Muscle layer of duodenum (tissue), 2 donors: ENCODE measurements around the gene MUC4.

Source experiments
- H3K27ac ChIP-seq: one replicate; pipeline ENCODE4 v1.7.0; 2013; ENCODE audit warnings: mild to moderate bottlenecking, low read length
- H3K27me3 ChIP-seq: one replicate; pipeline ENCODE4 v1.7.0; 2013; ENCODE audit warnings: low read depth, mild to moderate bottlenecking, control low read depth, low read length
- H3K36me3 ChIP-seq, 2 donors: one replicate each; pipeline ENCODE4 v1.7.0; 2013; ENCODE audit warnings: low read length in 2 of 2, control low read depth in 1 of 2, mild to moderate bottlenecking in 1 of 2; ENCODE audit not compliant: insufficient read depth in 2 of 2, control insufficient read depth in 1 of 2
- H3K4me1 ChIP-seq, 2 donors: one replicate each; pipeline ENCODE4 v1.7.0; 2013; ENCODE audit warnings: low read length in 2 of 2, mild to moderate bottlenecking in 2 of 2, control low read depth in 1 of 2, moderate library complexity in 1 of 2; ENCODE audit not compliant: insufficient read depth in 2 of 2, control insufficient read depth in 1 of 2
- H3K4me3 ChIP-seq, 2 donors: one replicate each; pipeline ENCODE4 v1.7.0; 2013; ENCODE audit warnings: low read length in 2 of 2, low read depth in 1 of 2, mild to moderate bottlenecking in 1 of 2
- H3K9me3 ChIP-seq, 2 donors: one replicate each; pipeline ENCODE4 v1.7.0; 2013; ENCODE audit warnings: low read length in 2 of 2, control low read depth in 1 of 2, mild to moderate bottlenecking in 1 of 2; ENCODE audit not compliant: control insufficient read depth in 1 of 2
- donor health status: healthy.

The MUC4 gene

DNA sequence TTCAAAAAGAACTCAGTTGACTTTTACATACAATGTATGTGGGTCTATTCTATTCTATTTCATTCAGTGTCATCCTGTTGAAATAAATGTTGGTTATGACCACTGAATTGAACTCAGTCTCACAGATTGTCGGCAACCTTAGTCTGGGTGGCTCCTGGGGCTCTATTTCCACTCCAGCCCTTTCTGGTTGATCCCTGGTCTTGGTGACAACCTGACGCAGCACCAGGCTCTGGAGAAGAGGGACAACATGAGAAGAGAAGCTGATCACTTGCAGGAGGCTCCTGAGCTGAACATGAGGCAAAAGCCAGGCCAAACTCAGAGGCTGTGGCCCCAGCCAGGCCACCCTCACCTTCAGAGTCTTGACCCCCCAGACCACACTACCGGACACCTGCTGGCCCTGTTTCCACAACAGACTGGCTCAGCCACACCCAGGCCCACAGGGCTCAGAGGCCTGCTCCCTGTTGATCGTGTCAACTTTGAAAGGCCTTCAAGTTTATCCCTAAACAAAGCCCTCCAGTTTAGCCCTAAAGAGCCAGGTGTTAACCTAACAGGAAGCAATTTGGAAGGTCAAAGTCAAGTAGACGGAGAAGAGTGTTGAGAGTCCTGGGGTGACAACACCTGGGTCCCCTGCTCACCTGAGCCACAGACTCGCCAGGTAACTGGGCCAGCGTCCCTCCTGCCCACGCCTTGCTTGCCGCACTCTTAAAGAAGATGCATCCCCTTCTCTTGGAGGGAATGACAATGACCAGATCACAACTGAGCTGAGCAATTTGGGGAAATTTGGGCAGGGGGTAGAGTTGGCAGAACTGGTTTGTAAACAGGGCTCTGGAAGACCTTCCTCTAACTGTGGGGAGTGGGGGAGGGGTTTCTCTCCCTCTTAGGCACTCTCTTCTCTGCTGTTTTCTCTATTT lies 106.4 kb downstream of the MUC4 start:
- no peak overlapping the region for H3K27ac ChIP-seq
- no peaks in the 10 kb centered on the region for H3K4me1 ChIP-seq
- no peak overlapping the region for H3K4me3 ChIP-seq
- peaks cover 4 to 14% of the 10 kb centered on the region in 2 donors for H3K36me3 ChIP-seq
- no peaks in the 10 kb centered on the region for H3K27me3 ChIP-seq
- H3K9me3 ChIP-seq = no peaks in the 10 kb centered on the region

DNA sequence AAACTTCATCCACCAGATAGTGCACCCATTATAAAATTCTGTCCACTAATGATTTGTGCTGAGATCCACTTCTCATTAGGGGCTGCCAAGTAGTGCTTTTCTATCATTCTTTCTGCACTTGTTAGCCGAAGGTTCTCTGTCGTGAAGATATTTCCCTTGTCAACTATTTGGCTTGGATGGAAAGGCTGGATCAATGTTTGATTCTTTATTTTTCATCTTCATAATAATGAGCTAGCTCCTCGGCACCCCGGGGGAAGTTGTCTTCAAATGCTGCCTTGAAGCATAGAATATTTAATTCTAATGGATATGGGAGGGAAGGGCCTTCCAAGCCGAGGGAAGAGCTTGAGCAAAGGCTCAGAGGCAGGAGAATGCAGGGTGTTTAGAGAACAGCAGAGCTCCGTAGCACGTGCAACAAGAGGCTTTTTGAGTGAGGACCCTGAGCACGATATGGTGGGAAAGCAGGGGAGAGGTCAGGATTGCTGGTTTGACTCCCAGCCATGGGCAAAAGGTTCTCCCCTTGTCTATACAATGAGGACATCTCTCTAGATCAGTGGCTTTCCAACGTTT lies 107.2 kb downstream of the MUC4 start:
- no peaks in the 10 kb centered on the region for H3K9me3 ChIP-seq
- peaks cover 4 to 14% of the 10 kb centered on the region in 2 donors for H3K36me3 ChIP-seq
- H3K27me3 ChIP-seq = no peaks in the 10 kb centered on the region
- no peak overlapping the region for H3K4me3 ChIP-seq
- H3K27ac ChIP-seq = no peak overlapping the region
- H3K4me1 ChIP-seq = no peaks in the 10 kb centered on the region

DNA sequence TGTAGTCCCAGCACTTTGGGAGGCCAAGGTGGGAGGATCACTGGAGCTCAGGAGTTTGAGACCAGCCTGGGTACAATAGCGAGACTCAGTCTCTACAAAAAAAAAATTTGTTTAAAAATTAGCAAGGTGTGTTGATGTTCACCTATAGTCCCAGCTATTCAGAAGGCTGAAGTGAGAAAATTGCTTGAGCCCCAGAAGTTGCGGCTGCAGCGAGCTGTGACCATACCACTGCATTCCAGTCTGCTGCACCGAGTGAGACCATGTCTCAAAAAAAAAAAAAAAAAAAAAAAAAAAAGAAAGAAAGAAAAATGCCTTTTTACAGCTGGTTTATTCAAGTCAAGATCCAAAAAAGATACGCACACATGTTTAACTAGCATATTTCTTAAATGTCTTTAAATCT lies 108.0 kb downstream of the MUC4 start:
- Histone ChIP-seq H3K27me3 (no peaks in the 10 kb centered on the region), H3K9me3 (no peaks in the 10 kb centered on the region), H3K4me3 (no peak overlapping the region), H3K27ac (no peak overlapping the region), H3K36me3 (peaks cover 0 to 8% of the 10 kb centered on the region in 2 donors), H3K4me1 (no peaks in the 10 kb centered on the region)

DNA sequence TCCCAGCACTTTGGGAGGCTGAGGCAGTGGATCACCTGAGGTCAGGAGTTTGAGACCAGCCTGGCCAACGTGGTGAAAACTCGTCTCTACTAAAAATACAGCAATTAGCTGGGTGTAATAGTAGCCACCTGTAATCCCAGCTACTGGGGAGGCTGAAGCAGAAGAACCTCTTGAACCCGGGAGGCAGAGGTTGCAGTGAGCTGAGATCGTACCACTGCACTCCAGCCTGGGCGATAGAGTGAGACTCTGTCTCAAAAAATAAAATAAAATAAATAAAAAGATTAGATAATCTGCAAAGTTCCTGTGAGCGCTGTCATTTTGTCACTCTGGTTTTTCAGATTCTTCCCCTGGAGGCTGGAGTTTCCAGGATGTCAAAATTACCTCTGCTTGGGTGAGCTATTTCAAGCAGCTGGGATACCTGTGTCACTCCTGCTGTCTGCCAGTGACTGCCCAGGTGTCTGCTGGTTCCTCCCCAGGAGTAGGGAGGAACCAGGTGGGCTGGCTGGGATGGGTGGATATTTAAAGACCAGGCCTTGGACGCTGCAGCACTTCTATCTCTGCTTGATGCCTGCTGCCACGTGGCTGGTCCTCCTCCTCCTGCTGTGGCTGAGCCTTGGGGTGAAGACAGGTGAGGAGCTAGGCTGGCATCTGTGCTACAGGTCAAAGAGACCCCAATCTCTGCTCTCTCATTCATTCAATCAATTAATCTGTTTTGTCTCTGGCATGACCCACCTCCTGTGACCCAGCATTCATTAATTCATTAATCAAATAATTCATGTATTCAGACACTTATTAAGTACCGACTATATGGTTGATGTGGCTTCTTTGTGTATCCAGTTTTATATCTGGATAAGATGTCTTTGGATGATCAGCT lies 110.5 kb downstream of the MUC4 start:
- Histone ChIP-seq H3K27me3 (no peaks in the 10 kb centered on the region), H3K4me1 (no peaks in the 10 kb centered on the region), H3K9me3 (no peaks in the 10 kb centered on the region), H3K4me3 (no peak overlapping the region), H3K36me3 (peaks cover 0 to 13% of the 10 kb centered on the region in 2 donors), H3K27ac (no peak overlapping the region)

DNA sequence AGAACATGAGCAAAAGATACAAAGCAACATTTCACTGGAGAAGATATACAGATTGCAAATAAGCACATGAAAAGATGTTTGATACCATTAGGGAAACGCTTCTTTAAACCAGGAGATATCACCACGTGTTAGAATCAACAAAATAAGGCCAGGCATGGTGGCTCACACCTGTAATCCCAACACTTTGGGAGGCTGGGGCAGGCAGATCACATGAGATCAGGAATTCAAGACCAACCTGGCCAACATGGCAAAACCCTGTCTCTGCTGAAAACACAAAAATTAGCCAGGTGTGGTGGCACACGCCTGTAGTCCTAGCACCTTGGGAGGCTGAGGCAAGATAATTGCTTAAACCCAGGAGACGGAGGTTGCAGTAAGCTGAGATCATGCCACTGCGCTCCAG lies 111.4 kb downstream of the MUC4 start:
- Histone ChIP-seq H3K27me3 (no peaks in the 10 kb centered on the region), H3K4me3 (no peak overlapping the region), H3K4me1 (no peaks in the 10 kb centered on the region), H3K36me3 (peaks cover 0 to 16% of the 10 kb centered on the region in 2 donors), H3K9me3 (no peaks in the 10 kb centered on the region), H3K27ac (no peak overlapping the region)

DNA sequence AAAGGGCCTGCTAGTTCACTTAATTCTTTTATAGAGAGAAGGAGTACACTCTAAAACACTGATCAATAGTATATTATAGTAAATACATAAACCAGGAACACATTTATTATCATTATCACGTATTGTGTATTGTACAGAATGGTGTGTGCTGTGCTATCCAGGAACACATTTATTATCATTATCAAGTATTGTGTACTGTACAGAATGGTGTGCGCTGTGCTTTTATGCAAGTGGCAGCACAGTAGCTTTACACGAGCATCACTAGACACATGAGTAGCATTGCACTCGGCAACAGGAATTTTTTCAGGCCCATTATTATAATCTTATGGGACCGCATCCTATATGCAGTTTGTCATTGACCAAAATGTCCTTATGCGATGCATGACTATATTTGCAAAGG lies 111.9 kb downstream of the MUC4 start:
- Histone ChIP-seq H3K36me3 (peaks cover under 1 to 16% of the 10 kb centered on the region in 2 donors), H3K27me3 (no peaks in the 10 kb centered on the region), H3K4me3 (no peak overlapping the region), H3K4me1 (no peaks in the 10 kb centered on the region), H3K27ac (no peak overlapping the region), H3K9me3 (no peaks in the 10 kb centered on the region)

DNA sequence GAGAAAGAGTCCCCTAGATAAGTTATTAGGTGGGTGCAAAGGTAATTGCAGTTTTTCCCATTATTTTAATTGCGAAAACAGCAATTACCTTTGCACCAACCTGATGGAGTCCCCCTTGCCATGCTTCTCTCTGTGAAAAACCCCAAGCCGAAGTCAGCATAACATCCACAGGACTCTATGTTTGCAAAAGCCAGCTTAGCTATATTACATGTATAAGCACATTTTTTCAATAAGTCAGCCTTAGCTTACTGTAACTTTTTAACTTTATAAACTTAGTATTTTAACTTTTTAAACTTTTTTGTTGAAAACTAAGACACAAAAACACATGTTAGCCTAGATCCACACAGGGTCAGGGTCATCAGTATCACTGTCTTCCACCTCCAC lies 112.3 kb downstream of the MUC4 start:
- H3K36me3 ChIP-seq = peaks cover 3 to 21% of the 10 kb centered on the region in 2 donors

DNA sequence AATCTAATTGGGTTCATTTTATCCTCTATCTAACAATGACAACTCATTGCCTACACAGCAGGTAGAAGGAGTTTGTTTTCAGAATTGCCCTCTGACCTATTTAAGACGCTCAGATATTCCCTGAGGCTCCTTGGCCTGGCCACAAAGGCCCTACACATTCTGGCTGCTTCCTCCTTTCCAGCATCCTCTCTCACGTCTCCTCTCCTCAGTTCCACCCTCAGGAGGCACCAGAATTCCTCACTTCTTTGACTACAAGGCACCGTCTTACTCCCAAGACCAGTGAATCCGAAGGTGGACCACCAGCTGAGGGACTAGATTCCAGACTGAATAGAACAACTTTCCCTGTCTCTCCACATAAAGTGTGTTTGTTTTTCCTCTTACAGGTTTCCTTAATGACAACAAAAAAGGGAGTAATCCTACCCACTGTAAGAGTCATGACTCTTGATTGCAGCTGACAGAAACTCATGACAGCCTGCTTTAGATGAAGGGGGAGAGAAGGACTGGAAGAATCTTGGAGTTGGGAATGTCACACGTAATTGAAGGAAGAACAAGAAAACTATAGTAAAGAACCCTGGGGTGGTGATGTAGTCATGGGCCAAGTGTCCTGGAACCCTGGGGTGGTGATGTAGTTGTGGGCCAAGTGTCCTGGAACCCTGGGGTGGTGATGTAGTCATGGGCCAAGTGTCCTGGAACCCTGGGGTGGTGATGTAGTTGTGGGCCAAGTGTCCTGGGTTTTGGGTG lies 112.9 kb downstream of the MUC4 start:
- Histone ChIP-seq H3K27me3 (no peaks in the 10 kb centered on the region), H3K4me1 (no peaks in the 10 kb centered on the region), H3K27ac (no peak overlapping the region), H3K9me3 (no peaks in the 10 kb centered on the region), H3K4me3 (no peak overlapping the region), H3K36me3 (peaks cover 7 to 27% of the 10 kb centered on the region in 2 donors)

More for the DNA sequence above, 112.3 kb downstream of the MUC4 start:
- Histone ChIP-seq H3K27me3 (no peaks in the 10 kb centered on the region), H3K9me3 (no peaks in the 10 kb centered on the region), H3K4me1 (no peaks in the 10 kb centered on the region), H3K4me3 (no peak overlapping the region), H3K27ac (no peak overlapping the region)

DNA sequence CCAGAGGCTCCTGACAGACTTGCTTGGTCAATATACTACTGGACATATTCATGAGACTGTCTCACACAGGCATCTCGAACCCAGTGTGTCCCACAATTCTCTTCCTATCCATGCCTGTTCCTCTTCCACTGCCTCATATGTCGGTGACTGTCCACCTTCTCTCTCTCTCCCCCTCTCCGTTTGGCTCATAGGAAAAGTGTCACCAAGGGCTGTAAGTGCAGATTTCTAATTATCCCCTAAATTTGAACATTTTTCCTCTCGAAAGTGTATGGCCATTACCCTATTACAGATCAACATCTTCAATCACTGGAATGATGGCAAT lies 113.4 kb downstream of the MUC4 start:
- H3K4me1 ChIP-seq = no peaks in the 10 kb centered on the region
- H3K9me3 ChIP-seq = no peaks in the 10 kb centered on the region
- peaks cover 11 to 31% of the 10 kb centered on the region in 2 donors for H3K36me3 ChIP-seq
- H3K4me3 ChIP-seq = no peak overlapping the region
- H3K27ac ChIP-seq = no peak overlapping the region
- H3K27me3 ChIP-seq = no peaks in the 10 kb centered on the region

DNA sequence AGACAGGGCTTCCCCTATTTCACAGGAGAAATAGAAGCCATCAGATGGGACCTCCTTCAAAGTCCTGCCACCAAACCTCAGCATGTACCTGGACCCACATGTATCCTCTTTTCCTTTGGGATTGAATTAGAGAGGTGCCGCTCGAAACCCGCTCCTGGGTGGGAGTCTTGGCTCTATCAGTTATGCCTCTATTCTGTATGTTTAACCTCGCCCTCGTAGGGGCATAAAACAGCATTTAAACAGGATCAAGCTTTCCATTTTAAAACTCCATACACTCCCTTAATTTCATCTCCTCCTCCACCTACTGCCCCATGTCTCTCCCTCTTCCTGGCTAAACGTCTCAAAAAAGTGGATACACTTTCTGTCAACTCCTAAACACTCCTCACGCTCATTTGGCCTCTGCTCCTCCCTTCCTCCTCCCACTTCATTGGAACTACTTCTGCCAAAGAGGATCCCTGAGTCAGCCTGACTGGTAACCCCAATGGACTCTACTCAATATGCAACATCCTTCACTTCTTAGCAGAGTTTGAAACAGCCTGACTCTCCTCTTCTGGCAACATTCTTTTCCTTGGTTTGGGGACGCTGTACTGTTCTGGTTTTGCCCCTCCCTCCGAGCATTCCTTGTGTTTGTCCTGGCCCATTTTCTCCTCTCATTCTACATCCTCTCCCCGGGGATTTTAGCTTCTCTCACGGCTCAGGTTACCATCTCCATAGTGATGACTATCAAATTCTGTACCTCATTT lies 114.0 kb downstream of the MUC4 start:
- Histone ChIP-seq H3K27ac (no peak overlapping the region), H3K36me3 (peaks cover 15 to 31% of the 10 kb centered on the region in 2 donors), H3K27me3 (no peaks in the 10 kb centered on the region), H3K4me1 (no peaks in the 10 kb centered on the region), H3K9me3 (no peaks in the 10 kb centered on the region), H3K4me3 (no peak overlapping the region)
